GM23338 (cell line): ENCODE measurements around the gene NTMT1.

Source experiments
- CTCF ChIP-seq, 2 experiments: fragments of 200-600 bp in 1 of 2; sonication (generic) in 1 of 2; conservative IDR thresholded peaks; 2 replicates each; pipeline versions ENCODE4 v1.5.1 to v1.6.1; 2016 to 2017; ENCODE audit warnings: antibody characterized with exemption in 2 of 2, low read depth in 2 of 2, mild to moderate bottlenecking in 2 of 2, moderate library complexity in 1 of 2
- EZH2phosphoT487 ChIP-seq: fragments of 200-600 bp; sonication (generic); IDR thresholded peaks from one replicate; pipeline ENCODE4 v1.8.1; 2018; ENCODE audit warnings: antibody characterized with exemption; ENCODE audit not compliant: unreplicated experiment
- REST ChIP-seq: IDR thresholded peaks from one replicate; pipeline ENCODE4 v1.6.1; 2018; ENCODE audit warnings: antibody characterized with exemption; ENCODE audit not compliant: unreplicated experiment

- TF ChIP-seq REST = no peak
- no peak for TF ChIP-seq CTCF (conservative IDR thresholded peaks at IDR 0.05; ENCODE audit: low read depth in 2 of 2)
- TF ChIP-seq EZH2phosphoT487 = no peak
Observed at GRCh38 chr9:129595903-129596540, 29.9 kb upstream of the NTMT1 start.
